C4-2B (cell line): ENCODE results near the gene HLA-DQA1.
"Not testable (repeated sequence)": the region's sequence is repeated elsewhere in the genome, so short reads cannot be mapped to it uniquely, and the experiment has no call there.

Source experiments
- H3K27ac ChIP-seq: fragments of 450-650 bp; 2 replicates; pipeline ENCODE4 v1.5.1; 2017
- ZFX ChIP-seq: fragments of 450-650 bp; IDR thresholded peaks from 2 replicates; pipeline ENCODE4 v1.6.1; 2017
- TF ChIP-seq, protein P1 (sequence below): fragments of 450-650 bp; conservative IDR thresholded peaks from 2 replicates; pipeline ENCODE4 v1.5.1; 2017; ENCODE audit warnings: mild to moderate bottlenecking

Gene HLA-DQA1

DNA sequence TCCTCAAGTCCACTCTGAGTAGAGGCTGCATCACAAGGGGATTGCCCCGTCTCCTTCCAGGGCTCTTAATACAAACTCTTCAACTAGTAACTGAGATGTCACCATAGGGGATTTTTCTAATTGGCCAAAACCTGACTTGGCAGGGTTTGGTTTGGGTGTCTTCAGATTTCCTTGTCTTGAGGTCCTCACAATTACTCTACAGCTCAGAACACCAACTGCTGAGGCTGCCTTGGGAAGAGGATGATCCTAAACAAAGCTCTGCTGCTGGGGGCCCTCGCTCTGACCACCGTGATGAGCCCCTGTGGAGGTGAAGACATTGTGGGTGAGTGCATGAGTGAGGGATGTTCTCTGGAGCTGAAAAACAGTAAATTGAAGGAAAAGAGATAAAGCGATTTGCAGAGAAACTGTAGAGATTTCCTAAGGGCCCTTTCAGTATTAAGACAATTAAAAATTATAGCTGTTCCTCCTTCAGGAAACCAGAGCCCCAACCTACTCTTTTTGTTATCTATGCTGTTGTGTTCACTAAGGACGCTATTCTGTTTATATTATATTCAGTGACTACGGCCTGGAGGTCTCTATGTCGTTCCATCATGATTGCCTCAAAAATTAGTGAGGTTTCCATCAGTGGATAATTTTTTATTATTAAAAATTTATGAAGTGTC, at the start of gene HLA-DQA1:
HLA-DQA1 (plus strand) TSS at position 188 of the 662 bp plus-strand sequence; CDS start at position 241, 53 bp downstream.
- H3K27ac ChIP-seq, result no peak within 1 kb of the TSS
- TF ChIP-seq, protein P1, sequence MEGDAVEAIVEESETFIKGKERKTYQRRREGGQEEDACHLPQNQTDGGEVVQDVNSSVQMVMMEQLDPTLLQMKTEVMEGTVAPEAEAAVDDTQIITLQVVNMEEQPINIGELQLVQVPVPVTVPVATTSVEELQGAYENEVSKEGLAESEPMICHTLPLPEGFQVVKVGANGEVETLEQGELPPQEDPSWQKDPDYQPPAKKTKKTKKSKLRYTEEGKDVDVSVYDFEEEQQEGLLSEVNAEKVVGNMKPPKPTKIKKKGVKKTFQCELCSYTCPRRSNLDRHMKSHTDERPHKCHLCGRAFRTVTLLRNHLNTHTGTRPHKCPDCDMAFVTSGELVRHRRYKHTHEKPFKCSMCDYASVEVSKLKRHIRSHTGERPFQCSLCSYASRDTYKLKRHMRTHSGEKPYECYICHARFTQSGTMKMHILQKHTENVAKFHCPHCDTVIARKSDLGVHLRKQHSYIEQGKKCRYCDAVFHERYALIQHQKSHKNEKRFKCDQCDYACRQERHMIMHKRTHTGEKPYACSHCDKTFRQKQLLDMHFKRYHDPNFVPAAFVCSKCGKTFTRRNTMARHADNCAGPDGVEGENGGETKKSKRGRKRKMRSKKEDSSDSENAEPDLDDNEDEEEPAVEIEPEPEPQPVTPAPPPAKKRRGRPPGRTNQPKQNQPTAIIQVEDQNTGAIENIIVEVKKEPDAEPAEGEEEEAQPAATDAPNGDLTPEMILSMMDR, result no peak
- no peak for TF ChIP-seq ZFX

DNA sequence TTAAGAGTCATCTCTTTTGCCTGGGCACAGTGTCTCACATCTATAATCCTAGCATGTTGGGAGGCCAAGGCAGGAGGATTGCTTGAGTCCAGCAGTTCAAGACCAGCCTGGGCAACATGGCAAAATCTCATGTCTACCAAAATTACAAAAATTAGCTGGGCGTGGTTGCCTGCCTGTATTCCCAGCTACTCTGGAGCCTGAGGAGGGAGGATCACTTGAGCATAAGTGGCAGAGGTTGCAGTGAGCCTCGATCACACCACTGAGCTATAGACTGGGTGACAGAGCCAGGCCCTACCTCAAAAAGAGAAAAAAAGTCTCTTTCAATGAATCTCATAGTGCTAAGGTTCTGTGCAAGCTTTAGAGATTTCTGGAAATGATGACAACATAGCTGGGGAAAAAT, 49.0 kb upstream of the HLA-DQA1 start:
- H3K27ac ChIP-seq, result no peak overlapping the region
- no peak for TF ChIP-seq ZFX
- TF ChIP-seq, protein P1, result no peak

DNA sequence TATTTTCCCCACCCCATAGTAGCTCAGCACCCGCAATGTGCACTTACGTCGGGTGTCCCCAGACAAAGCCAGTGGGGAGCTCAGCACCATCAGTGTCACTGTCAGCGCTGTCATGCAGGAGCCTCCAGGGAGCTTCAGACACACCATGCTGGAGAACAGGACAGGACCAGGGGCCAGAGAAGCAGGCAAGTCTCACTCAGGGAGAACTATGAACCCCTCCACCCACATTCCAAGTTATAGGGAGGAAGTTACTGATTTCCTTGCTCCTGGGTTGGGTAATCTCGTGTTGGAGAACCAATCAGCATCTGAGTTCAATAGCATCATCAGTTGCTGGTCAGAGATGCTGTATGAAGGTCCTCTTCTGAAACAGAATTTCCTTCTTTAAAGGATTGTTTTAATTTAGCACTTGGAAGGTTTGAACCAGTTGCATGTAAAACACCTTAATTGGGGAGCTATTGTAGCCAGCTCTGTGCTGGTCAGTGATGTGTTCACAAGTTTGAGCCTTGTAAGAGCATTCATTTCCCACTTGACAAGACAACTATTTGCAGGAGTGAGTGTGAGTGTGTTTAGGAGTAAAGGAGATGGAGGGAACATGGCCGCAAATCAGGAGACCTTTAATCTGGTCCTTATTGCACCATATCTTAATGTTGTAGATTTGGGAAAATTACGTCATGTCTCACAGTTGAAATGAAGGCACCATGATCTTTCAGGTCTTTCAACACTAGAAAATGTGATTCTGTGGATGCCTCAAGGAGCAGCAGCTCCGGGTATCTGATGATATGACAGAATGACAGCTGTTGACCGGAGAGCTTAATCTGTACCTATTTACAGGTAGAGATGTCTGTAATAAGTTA, 47.4 kb upstream of the HLA-DQA1 start, which contains the start of gene HLA-DRB1:
HLA-DRB1 (minus strand) TSS at position 253 of the 854 bp plus-strand sequence; CDS start at position 147, 106 bp downstream.
- TF ChIP-seq, protein P1, result no peak
- no peak for TF ChIP-seq ZFX
- H3K27ac ChIP-seq, result no peak within 1 kb of the TSS

DNA sequence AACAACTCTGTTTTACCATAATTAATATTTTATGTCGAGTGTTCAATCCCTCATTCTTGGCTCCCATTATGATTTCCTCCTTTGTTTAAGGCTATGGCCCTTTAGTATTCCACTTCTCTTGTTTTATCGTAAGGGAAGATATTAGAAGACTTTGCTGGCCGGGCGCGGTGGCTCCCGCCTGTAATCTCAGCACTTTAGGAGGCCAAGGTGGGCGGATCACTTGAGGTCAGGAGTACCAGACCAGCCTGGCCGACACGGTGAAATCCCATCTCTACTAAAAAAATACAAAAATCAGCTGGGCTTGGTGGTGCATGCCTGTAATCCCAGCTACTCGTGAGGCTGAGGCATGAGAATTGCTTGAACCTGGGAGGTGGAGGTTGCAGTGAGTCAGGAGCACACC, 46.5 kb upstream of the HLA-DQA1 start:
- H3K27ac ChIP-seq, result not testable (repeated sequence)

DNA sequence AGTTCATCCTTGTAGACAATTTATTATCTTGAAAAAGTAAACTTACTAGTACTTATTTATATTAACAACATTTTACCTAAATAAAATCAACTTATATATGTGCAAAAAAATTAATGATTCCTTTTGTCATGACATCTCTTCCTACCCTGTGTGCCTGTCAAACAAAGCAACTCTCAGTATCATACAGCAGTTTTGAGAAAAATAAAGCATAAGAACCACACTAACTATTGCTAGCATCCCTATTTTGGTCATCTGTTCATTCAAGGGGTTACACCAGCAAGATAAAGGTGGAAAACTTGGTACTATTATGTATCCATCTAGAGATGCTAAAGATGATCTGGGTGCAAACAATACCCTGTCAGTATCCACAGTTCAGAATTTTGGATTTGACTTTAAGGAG, 40.2 kb upstream of the HLA-DQA1 start:
- TF ChIP-seq, protein P1, result no peak
- no peak for TF ChIP-seq ZFX
- H3K27ac ChIP-seq, result no peak overlapping the region

DNA sequence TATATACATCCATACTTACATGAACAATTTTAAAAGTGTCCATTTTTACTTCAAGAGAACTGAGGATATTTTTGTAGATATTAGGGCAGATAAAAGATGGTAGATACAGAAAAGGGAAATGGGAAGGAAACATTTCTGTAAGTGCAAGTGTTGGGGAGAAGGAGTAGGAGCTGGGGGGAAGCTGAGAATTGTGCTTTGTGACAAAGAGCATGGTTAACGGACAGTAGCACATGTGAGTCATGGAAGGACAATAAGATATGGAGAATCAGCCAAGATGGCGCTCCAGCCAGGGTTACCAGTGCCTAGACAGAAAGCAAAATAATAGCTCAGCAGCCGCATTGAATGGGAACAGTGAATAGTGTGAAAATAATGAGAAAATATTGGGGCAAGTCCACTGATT, 34.8 kb upstream of the HLA-DQA1 start:
- TF ChIP-seq ZFX, result no peak
- TF ChIP-seq, protein P1, result no peak
- H3K27ac ChIP-seq, result no peak overlapping the region

DNA sequence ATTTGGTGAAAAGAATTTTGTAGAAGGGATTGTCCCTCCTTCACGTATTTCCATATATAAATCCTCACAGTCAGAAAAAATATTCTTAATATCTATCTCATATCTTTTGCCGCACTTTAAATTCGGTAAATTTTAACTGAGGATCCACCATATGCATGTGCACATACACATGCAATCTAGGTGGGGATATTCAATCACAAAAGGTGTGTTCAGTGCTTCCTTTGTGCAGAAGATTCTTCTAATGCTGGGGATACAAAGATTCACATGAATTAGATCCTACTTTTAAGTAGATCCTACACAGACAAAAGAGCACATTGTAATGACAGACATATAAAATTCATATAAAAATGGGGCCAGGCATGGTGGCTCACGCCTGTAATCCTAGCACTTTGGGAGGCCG, 34.0 kb upstream of the HLA-DQA1 start:
- H3K27ac ChIP-seq, result no peak overlapping the region
- no peak for TF ChIP-seq ZFX
- TF ChIP-seq, protein P1, result no peak
